H9 (cell line): ENCODE results near the gene FAM78B. TPM values are rescaled to one million over a fixed set of nuclear protein-coding genes. Genes with fewer than 3 reads are reported as not detected.

ENCODE experiments used
- DNase-seq: peaks from one replicate; pipeline ENCODE4 v3.0.0-alpha.2; 2017
- H2AFZ ChIP-seq: one replicate; pipeline ENCODE4 v1.6.1; 2013; ENCODE audit warnings: mild to moderate bottlenecking, low read length, control low read depth, moderate library complexity
- H2AK5ac ChIP-seq: 2 replicates; pipeline ENCODE4 v1.6.1; 2013; ENCODE audit warnings: low read length, control low read depth, mixed read lengths; ENCODE audit not compliant: insufficient read length
- H2BK120ac ChIP-seq: one replicate; pipeline ENCODE4 v1.6.1; 2013; ENCODE audit warnings: low read depth, mild to moderate bottlenecking, low read length, control low read depth, inconsistent platforms; ENCODE audit not compliant: poor library complexity, severe bottlenecking
- H2BK12ac ChIP-seq: 2 replicates; pipeline ENCODE4 v1.6.1; 2013; ENCODE audit warnings: low read length, control low read depth, mixed read lengths, low read depth; ENCODE audit not compliant: insufficient read length
- H2BK15ac ChIP-seq: 2 replicates; pipeline ENCODE4 v1.6.1; 2013; ENCODE audit warnings: low read depth, low read length, control low read depth
- H2BK20ac ChIP-seq: one replicate; pipeline ENCODE4 v1.6.1; 2013; ENCODE audit warnings: low read depth, mild to moderate bottlenecking, low read length, control low read depth, inconsistent platforms; ENCODE audit not compliant: poor library complexity, severe bottlenecking
- H2BK5ac ChIP-seq: 2 replicates; pipeline ENCODE4 v1.6.1; 2013; ENCODE audit warnings: low read length, control low read depth, mixed read lengths; ENCODE audit not compliant: insufficient read length
- H3K14ac ChIP-seq: 2 replicates; pipeline ENCODE4 v1.6.1; 2013; ENCODE audit warnings: low read length, control low read depth; ENCODE audit not compliant: insufficient read depth
- H3K18ac ChIP-seq: 2 replicates; pipeline ENCODE4 v1.6.1; 2013; ENCODE audit warnings: low read depth, mild to moderate bottlenecking, mixed read lengths, low read length, control low read depth; ENCODE audit not compliant: insufficient read length
- H3K23ac ChIP-seq: 2 replicates; pipeline ENCODE4 v1.6.1; 2013; ENCODE audit warnings: low read length, control low read depth, mixed read lengths, low read depth; ENCODE audit not compliant: insufficient read length
- H3K23me2 ChIP-seq: 2 replicates; pipeline ENCODE4 v1.6.1; 2013; ENCODE audit warnings: low read depth, mild to moderate bottlenecking, mixed read lengths, low read length, control low read depth; ENCODE audit not compliant: insufficient read length, poor library complexity, severe bottlenecking
- H3K27ac ChIP-seq: 2 replicates; pipeline ENCODE4 v1.5.1; 2013; ENCODE audit warnings: low read length, control low read depth, mixed read lengths, low read depth; ENCODE audit not compliant: insufficient read length
- H3K27me3 ChIP-seq: 2 replicates; pipeline ENCODE4 v1.6.1; 2013; ENCODE audit warnings: low read length, control low read depth, inconsistent platforms; ENCODE audit not compliant: insufficient read depth
- H3K4ac ChIP-seq: 2 replicates; pipeline ENCODE4 v1.6.1; 2013; ENCODE audit warnings: low read depth, mild to moderate bottlenecking, control low read depth, inconsistent platforms, low read length, moderate library complexity
- H3K4me1 ChIP-seq: 2 replicates; pipeline ENCODE4 v1.6.1; 2013; ENCODE audit warnings: low read length, control low read depth, inconsistent platforms; ENCODE audit not compliant: insufficient read depth
- H3K4me2 ChIP-seq: 2 replicates; pipeline ENCODE4 v1.6.1; 2013; ENCODE audit warnings: low read length, control low read depth, mixed read lengths; ENCODE audit not compliant: insufficient read length, insufficient read depth
- H3K56ac ChIP-seq: 2 replicates; pipeline ENCODE4 v1.6.1; 2013; ENCODE audit warnings: low read depth, mild to moderate bottlenecking, mixed read lengths, low read length, control low read depth; ENCODE audit not compliant: insufficient read length
- H3K79me1 ChIP-seq: 2 replicates; pipeline ENCODE4 v1.6.1; 2013; ENCODE audit warnings: low read depth, mild to moderate bottlenecking, moderate library complexity, low read length, control low read depth, inconsistent platforms; ENCODE audit not compliant: insufficient read depth, poor library complexity, severe bottlenecking
- H3K79me2 ChIP-seq: 2 replicates; pipeline ENCODE4 v1.6.1; 2013; ENCODE audit warnings: low read length, control low read depth, inconsistent platforms; ENCODE audit not compliant: insufficient read depth
- H3K9ac ChIP-seq: 2 replicates; pipeline ENCODE4 v1.6.1; 2013; ENCODE audit warnings: low read length, control low read depth, mixed read lengths; ENCODE audit not compliant: insufficient read length; ENCODE audit errors: extremely low read depth
- H3K9me3 ChIP-seq: one replicate; pipeline ENCODE4 v1.6.1; 2013; ENCODE audit warnings: low read depth, low read length, inconsistent platforms; ENCODE audit not compliant: control insufficient read depth
- H3T11ph ChIP-seq: one replicate; pipeline ENCODE4 v1.6.1; 2013; ENCODE audit warnings: mild to moderate bottlenecking, low read length, control low read depth, inconsistent platforms
- H4K20me1 ChIP-seq: one replicate; pipeline ENCODE4 v1.6.1; 2013; ENCODE audit not compliant: control insufficient read depth, insufficient read length, insufficient read depth
- H4K5ac ChIP-seq: 2 replicates; pipeline ENCODE4 v1.6.1; 2013; ENCODE audit warnings: low read depth, mild to moderate bottlenecking, mixed read lengths, low read length, control low read depth; ENCODE audit not compliant: insufficient read length
- H4K8ac ChIP-seq: replicated peaks from 2 replicates; pipeline ENCODE4 v1.6.1; 2013; ENCODE audit warnings: low read length, control low read depth, mixed read lengths, low read depth; ENCODE audit not compliant: insufficient read length
- H4K91ac ChIP-seq: 2 replicates; pipeline ENCODE4 v1.6.1; 2013; ENCODE audit warnings: low read depth, mild to moderate bottlenecking, moderate library complexity, mixed read lengths, low read length, control low read depth; ENCODE audit not compliant: insufficient read length
- H3K27ac Mint-ChIP-seq, 3 experiments: 2 replicates in 2 of 3; 3 replicates in 1 of 3; pipeline ENCODE4 v1.8.0; 2020 to 2021; ENCODE audit warnings: mixed read lengths in 3 of 3, mild to moderate bottlenecking in 1 of 3, moderate library complexity in 1 of 3
- H3K27me3 Mint-ChIP-seq: 2 replicates; pipeline ENCODE4 v1.8.0; 2021; ENCODE audit warnings: low read depth, mild to moderate bottlenecking, moderate library complexity, mixed read lengths
- H3K36me3 Mint-ChIP-seq, 3 experiments: 2 replicates in 2 of 3; 3 replicates in 1 of 3; pipeline ENCODE4 v1.8.0; 2020 to 2021; ENCODE audit warnings: low read depth in 3 of 3, mixed read lengths in 3 of 3; ENCODE audit not compliant: insufficient read depth in 1 of 3
- H3K4me1 Mint-ChIP-seq, 2 experiments: 2 replicates each; pipeline ENCODE4 v1.8.0; 2020; ENCODE audit warnings: mixed read lengths in 2 of 2
- H3K4me3 Mint-ChIP-seq, 2 experiments: 2 replicates in 1 of 2; 3 replicates in 1 of 2; pipeline ENCODE4 v1.8.0; 2020 to 2021; ENCODE audit warnings: mild to moderate bottlenecking in 2 of 2, mixed read lengths in 2 of 2, moderate library complexity in 1 of 2
- H3K9me3 Mint-ChIP-seq, 2 experiments: 2 replicates in 1 of 2; 3 replicates in 1 of 2; pipeline ENCODE4 v1.8.0; 2020; ENCODE audit warnings: mild to moderate bottlenecking in 2 of 2, mixed read lengths in 2 of 2, moderate library complexity in 1 of 2
- CTCF ChIP-seq: fragments of 200-600 bp; sonication (generic); conservative IDR thresholded peaks from 3 replicates; pipeline ENCODE4 v1.8.0; 2021; ENCODE audit warnings: antibody characterized with exemption, mild to moderate bottlenecking
- WGBS: extraction: QIAGEN DNeasy Blood & Tissue Kit; methylation state at CpG from one replicate; pipeline ENCODE4 v1.1.7; 2013; ENCODE audit warnings: missing lambda C conversion rate, low lambda C conversion rate, mixed read lengths; ENCODE audit not compliant: insufficient read length; ENCODE audit errors: extremely low coverage; 5-methylcytosine and 5-hydroxymethylcytosine counted together
- total RNA-seq: library from RNA; stranded (reverse); gene quantifications from 2 replicates; pipeline ENCODE4 v1.2.1, GENCODE V29; 2021

FAM78B gene
- total RNA-seq, 1 experiment from 2014 or later = 2.3 TPM

- Mint-ChIP-seq H3K4me1 (peaks cover 4 to 5% of the 10 kb centered on the region in 2 experiments; a peak in 3 of 4 replicates), H3K27me3 (no peaks in the 10 kb centered on the region; the same call in 1 of the 2 replicates), H3K9me3 (no peaks in the 10 kb centered on the region), H3K27ac (no peak overlapping the region), H3K4me3 (no peak overlapping the region), H3K36me3 (no peaks in the 10 kb centered on the region)
- Histone ChIP-seq H3K9ac (no peak overlapping the region), H2BK15ac (no peak overlapping the region), H3K9me3 (no peaks in the 10 kb centered on the region), H3K4me2 (no peak overlapping the region), H2BK12ac (no peak overlapping the region), H3T11ph (no peak overlapping the region), H3K79me2 (no peaks in the 10 kb centered on the region), H2BK20ac (no peak overlapping the region), H3K14ac (no peak overlapping the region), H3K79me1 (no peaks in the 10 kb centered on the region), H3K27ac (no peak overlapping the region), H3K4ac (no peak overlapping the region), H4K8ac (no peak overlapping the region), H3K23ac (no peak overlapping the region), H4K5ac (no peak overlapping the region), H4K20me1 (no peaks in the 10 kb centered on the region), H2BK120ac (no peak overlapping the region), H3K56ac (no peak overlapping the region), H3K4me1 (no peaks in the 10 kb centered on the region; the same call in 1 of the 2 replicates), H2AK5ac (no peak overlapping the region), H3K27me3 (no peaks in the 10 kb centered on the region), H4K91ac (no peak overlapping the region), H2BK5ac (no peak overlapping the region), H3K23me2 (no peaks in the 10 kb centered on the region), H3K18ac (no peak overlapping the region), H2AFZ (no peak overlapping the region)
- WGBS = no CpG with 5 or more reads among the region's 5 CpGs
- DNase-seq = no peak
- TF ChIP-seq CTCF = no peak
Observed at GRCh38 chr1:166193057-166193698, 26.4 kb upstream of the FAM78B start.
